ENCODE measurements around the gene GPRC5A. TPM values are rescaled to one million over a fixed set of nuclear protein-coding genes. Genes with fewer than 3 reads are reported as not detected.
A peak's percentile ranks its signal among the peaks of the same experiment; 100 is the strongest.

Gene GPRC5A
- polyA plus RNA-seq, 1 experiment: 118 TPM

DNA sequence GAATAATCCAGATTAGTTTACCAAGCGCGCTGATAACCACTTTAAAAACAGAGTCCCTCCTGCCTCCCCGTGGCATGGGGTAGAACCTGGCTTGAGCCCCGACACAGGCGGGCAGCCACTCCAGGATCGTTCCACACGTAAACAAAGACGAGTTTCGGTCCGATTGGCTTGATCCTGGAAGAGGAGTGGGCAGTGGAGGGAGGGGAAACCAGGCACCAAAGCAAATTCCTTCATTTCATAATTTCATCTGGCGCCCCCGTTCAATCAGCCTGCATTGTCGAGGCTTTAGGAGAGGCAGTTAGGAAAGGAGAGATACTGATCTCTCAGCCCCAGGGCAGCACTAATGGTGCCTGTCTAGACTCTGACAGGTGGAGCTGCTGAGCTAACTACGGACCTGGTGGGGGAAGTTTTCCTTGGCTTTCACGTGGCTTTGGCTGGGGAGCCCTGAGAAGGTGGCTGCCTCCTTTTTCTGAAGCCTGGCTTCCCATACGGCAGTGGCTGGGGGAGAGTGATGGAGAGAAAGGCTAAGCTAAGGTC lies 751 bp upstream of the GPRC5A start:
- Histone ChIP-seq H3K27ac (ENCODE audit: low read depth, low read length) (peak overlapping the region; percentile 97), H3K9me3 (ENCODE audit: control insufficient read depth, insufficient read depth, low read length) (no peaks in the 10 kb centered on the region; the same call in 1 of the 2 replicates), H3K27me3 (ENCODE audit: control insufficient read depth, insufficient read depth, low read length) (no peaks in the 10 kb centered on the region), H3K4me3 (ENCODE audit: low read depth, low read length) (peak overlapping the region; percentile 61)
- POLR2A ChIA-PET: interaction anchor here (0.6 to 1.9 kb wide), 10 partner anchors 10 to 305 kb away, joined by 3 to 13 read pairs (median 5); partner anchors contain the start of genes DDX47 and EMP1
- 0 out of 2 replicates have a peak, but pooled peaks have one; percentile 1 for TF ChIP-seq CTCF (IDR thresholded peaks at IDR 0.05; ENCODE audit: low read depth, low read length)
- CTCF ChIA-PET: interaction anchor here (0.9 to 1.8 kb wide), 5 partner anchors 17 to 134 kb away, joined by 3 to 16 read pairs (median 3); no protein-coding TSS in a partner anchor
- DNase-seq (ENCODE audit: low read depth, low spot score): no peak

DNA sequence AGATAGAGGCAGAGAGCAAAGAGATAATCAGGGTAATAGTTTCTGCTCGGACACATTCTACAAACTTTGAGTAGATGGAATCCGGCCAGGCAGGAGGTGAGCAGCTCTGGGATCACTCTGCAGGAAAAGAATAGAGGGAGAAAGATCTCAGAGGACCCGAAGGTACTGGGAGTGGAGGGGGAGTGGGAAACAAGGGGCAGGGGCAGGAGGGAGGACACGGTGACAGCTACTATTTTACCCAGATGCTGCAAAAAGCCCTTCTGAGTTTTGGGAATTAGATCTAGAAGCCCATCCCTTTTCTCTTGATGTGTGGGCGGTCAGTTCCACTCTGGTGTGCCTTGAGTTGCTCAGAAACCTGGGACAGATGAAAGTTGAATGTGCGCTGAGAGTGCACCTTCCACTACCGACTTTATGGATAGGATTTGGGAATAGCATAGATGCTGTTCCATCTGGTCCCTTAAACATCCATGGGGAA lies 556 bp downstream of the GPRC5A start:
- peak overlapping the region; percentile 61 for H3K4me3 ChIP-seq (ENCODE audit: low read depth, low read length)
- no peak for TF ChIP-seq CTCF (IDR thresholded peaks at IDR 0.05; ENCODE audit: low read depth, low read length)
- no peaks in the 10 kb centered on the region; the same call in 1 of the 2 replicates for H3K9me3 ChIP-seq (ENCODE audit: control insufficient read depth, insufficient read depth, low read length)
- DNase-seq (ENCODE audit: low read depth, low spot score): no peak
- POLR2A ChIA-PET: interaction anchor here (0.7 to 1.9 kb wide), 8 partner anchors 10 to 105 kb away, joined by 3 to 13 read pairs (median 6); partner anchors contain the start of gene DDX47
- H3K27ac ChIP-seq (ENCODE audit: low read depth, low read length): peak overlapping the region; percentile 97
- no peaks in the 10 kb centered on the region for H3K27me3 ChIP-seq (ENCODE audit: control insufficient read depth, insufficient read depth, low read length)
- CTCF ChIA-PET: interaction anchor here (1.0 to 1.8 kb wide), 4 partner anchors 18 to 364 kb away, joined by 3 to 16 read pairs (median 6); no protein-coding TSS in a partner anchor

GRCh38 chr12:12892681-12893141 lies 1.3 kb downstream of the GPRC5A start:
- H3K27me3 ChIP-seq (ENCODE audit: control insufficient read depth, insufficient read depth, low read length): no peaks in the 10 kb centered on the region
- no peak overlapping the region for H3K27ac ChIP-seq (ENCODE audit: low read depth, low read length)
- H3K4me3 ChIP-seq (ENCODE audit: low read depth, low read length): peak overlapping the region; percentile 61
- ChIA-PET CTCF (interaction anchor here (1.0 to 1.9 kb wide), 4 partner anchors 55 to 363 kb away, joined by 3 to 8 read pairs (median 7); no protein-coding TSS in a partner anchor), POLR2A (interaction anchor here (1.9 kb wide), 1 partner anchor 9 kb away, joined by 13 read pairs; no protein-coding TSS in a partner anchor)
- DNase-seq (ENCODE audit: low read depth, low spot score): no peak
- TF ChIP-seq CTCF (IDR thresholded peaks at IDR 0.05; ENCODE audit: low read depth, low read length): no peak
- H3K9me3 ChIP-seq (ENCODE audit: control insufficient read depth, insufficient read depth, low read length): no peaks in the 10 kb centered on the region; the same call in 1 of the 2 replicates

- Histone ChIP-seq H3K9me3 (ENCODE audit: control insufficient read depth, insufficient read depth, low read length) (no peaks in the 10 kb centered on the region; the same call in 1 of the 2 replicates), H3K27me3 (ENCODE audit: control insufficient read depth, insufficient read depth, low read length) (no peaks in the 10 kb centered on the region), H3K27ac (ENCODE audit: low read depth, low read length) (no peak overlapping the region), H3K4me3 (ENCODE audit: low read depth, low read length) (peak overlapping the region; percentile 61)
- CTCF ChIA-PET: interaction anchor here (0.5 to 1.9 kb wide), 4 partner anchors 49 to 319 kb away, joined by 4 to 8 read pairs (median 7); no protein-coding TSS in a partner anchor
- no peak for TF ChIP-seq CTCF (IDR thresholded peaks at IDR 0.05; ENCODE audit: low read depth, low read length)
- DNase-seq (ENCODE audit: low read depth, low spot score): no peak
- POLR2A ChIA-PET: no interaction called here
Measured at GRCh38 chr12:12893438-12893837, 2.1 kb downstream of the GPRC5A start.

DNA sequence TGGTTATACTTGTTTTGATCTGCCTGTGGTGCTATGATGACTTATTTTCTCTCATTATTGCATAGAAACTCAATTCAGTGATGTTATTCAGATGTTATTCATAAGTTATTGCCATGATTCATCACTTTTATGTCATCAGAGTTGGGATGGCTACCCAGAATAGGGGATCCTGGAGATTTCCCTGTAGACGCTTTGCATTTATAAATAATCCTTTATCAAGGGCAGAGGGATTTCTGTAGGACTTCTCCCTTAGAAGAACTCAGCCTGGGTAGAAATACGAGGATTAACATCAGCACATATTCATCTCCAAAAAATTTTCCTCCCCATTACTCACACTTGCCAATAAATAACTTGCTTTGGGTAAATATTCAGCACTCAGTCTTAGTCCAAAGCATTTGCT lies 4.9 kb downstream of the GPRC5A start:
- ChIA-PET POLR2A (no interaction called here), CTCF (interaction anchor here (0.9 to 4.3 kb wide), 6 partner anchors 19 to 338 kb away, joined by 3 to 18 read pairs (median 3); no protein-coding TSS in a partner anchor)
- no peak for TF ChIP-seq CTCF (IDR thresholded peaks at IDR 0.05; ENCODE audit: low read depth, low read length)
- no peak overlapping the region for H3K4me3 ChIP-seq (ENCODE audit: low read depth, low read length)
- no peaks in the 10 kb centered on the region for H3K27me3 ChIP-seq (ENCODE audit: control insufficient read depth, insufficient read depth, low read length)
- H3K27ac ChIP-seq (ENCODE audit: low read depth, low read length): no peak overlapping the region
- H3K9me3 ChIP-seq (ENCODE audit: control insufficient read depth, insufficient read depth, low read length): no peaks in the 10 kb centered on the region; the same call in 1 of the 2 replicates
- no peak for DNase-seq (ENCODE audit: low read depth, low spot score)
